ENCODE measurements around the gene CCDC78. TPM values are rescaled to one million over a fixed set of nuclear protein-coding genes. Genes with fewer than 3 reads are reported as not detected.

Gene CCDC78
- total and polyA plus RNA-seq, 12 donors, result 0.21 to 1.7 (median 0.55) TPM; not detected in 1

DNA sequence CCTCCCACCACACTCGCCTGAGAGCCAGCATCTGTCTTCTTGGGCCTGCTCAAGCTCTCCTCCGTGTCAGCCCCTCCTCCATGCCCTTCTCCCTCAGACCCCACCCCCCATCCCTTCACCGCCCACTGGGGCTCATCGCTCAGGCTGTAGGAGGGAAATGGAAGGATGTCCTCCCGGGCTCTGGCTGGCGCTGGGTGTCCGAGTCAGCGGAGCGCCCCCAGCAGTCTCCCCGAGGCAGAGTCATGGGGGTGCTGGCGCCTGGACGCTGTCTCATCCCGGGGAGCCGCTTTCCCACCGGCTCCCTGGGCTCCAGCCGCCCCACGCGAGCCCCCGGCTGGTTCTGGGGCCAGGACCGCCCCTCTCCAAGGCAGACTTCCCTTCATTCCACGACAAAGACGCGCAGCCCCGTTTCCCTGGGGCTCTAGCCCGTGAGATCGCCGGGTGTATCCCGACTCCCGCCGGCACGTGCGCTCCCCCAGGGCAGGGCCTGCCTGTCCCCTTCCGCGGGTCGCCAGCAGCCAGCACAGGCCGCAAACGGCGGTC, 5.7 kb downstream of the CCDC78 start:
- TF ChIP-seq, protein P1, sequence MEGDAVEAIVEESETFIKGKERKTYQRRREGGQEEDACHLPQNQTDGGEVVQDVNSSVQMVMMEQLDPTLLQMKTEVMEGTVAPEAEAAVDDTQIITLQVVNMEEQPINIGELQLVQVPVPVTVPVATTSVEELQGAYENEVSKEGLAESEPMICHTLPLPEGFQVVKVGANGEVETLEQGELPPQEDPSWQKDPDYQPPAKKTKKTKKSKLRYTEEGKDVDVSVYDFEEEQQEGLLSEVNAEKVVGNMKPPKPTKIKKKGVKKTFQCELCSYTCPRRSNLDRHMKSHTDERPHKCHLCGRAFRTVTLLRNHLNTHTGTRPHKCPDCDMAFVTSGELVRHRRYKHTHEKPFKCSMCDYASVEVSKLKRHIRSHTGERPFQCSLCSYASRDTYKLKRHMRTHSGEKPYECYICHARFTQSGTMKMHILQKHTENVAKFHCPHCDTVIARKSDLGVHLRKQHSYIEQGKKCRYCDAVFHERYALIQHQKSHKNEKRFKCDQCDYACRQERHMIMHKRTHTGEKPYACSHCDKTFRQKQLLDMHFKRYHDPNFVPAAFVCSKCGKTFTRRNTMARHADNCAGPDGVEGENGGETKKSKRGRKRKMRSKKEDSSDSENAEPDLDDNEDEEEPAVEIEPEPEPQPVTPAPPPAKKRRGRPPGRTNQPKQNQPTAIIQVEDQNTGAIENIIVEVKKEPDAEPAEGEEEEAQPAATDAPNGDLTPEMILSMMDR (IDR thresholded peaks at IDR 0.05), result peak in 3 of 9 donors; percentile 14 to 31 (median 29)
- DNase-seq, result peak in 1 of 2 donors; percentile 66
- peaks cover 0 to 15% (median 0%) of the 10 kb centered on the region in 7 donors for H3K27me3 ChIP-seq
- no peaks in the 10 kb centered on the region for H3K9me3 ChIP-seq
- H3K27ac ChIP-seq, result peak overlapping the region; percentile 44 to 97 (median 94)
- intact Hi-C loops (cut with DNase I), result loop anchor here in 1 of 10 donors (2.0 kb wide), 1 partner anchor 40 kb away; the partner anchor contains the start of gene STUB1
- H3K4me3 ChIP-seq, result peak overlapping the region; percentile 64 to 99 (median 84)
- WGBS, 2 donors, result 0% methylated on average over 38 of the region's 38 CpGs
- peaks cover 0 to 7% (median 0%) of the 10 kb centered on the region in 9 donors for H3K36me3 ChIP-seq
- H3K4me1 ChIP-seq, result peaks cover 18 to 52% (median 38%) of the 10 kb centered on the region in 9 donors
- peak; percentile 49 to 79 (median 62) for ATAC-seq

DNA sequence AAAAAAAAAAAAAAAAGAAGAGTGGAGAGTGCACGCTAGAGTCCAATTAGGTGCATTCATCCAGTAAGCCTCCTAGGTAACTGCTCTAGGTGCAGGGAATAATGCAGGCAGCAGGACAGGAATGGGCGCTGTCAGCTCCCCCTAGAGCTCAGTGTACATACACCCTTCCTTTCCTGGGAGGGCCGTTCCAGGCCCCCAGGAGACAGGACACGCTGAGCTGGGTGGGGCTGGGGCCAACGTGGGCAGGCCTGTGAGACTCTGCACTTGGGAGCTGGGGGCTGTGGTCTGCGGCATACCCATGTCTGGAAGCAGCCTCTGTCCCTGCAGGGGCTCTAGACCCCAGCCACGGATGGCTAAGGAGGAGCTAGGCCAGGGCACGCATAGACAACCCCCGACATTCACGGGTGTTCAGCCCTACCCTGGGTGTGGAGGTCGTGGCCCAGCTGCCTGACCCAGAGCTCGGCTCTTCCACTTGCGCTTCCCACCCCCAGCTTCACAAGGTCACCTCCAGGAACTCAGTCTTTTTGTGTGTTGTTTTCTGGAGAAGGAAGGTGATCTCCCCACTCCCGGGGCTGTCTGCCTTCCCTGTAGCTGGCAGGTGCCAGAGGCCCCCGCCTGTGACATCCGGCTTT, 6.3 kb downstream of the CCDC78 start:
- intact Hi-C loops (cut with DNase I), result loop anchor here in 3 of 10 donors (2.0 to 10.0 kb wide), 2 partner anchors 39 to 335 kb away; partner anchors contain the start of gene STUB1 (in 1 of the 3)
- TF ChIP-seq, protein P1 (IDR thresholded peaks at IDR 0.05), result peak in 1 of 9 donors; percentile 14
- no peak for DNase-seq
- Histone ChIP-seq H3K27me3 (peaks cover 0 to 19% (median 0%) of the 10 kb centered on the region in 7 donors), H3K9me3 (no peaks in the 10 kb centered on the region), H3K4me1 (peaks cover 18 to 52% (median 38%) of the 10 kb centered on the region in 9 donors), H3K27ac (peak overlapping the region; percentile 44 to 97 (median 94)), H3K36me3 (peaks cover 0 to 7% (median 0%) of the 10 kb centered on the region in 9 donors), H3K4me3 (peak overlapping the region; percentile 64 to 99 (median 84))
- WGBS, 2 donors, result 6 to 7% methylated on average over 16 of the region's 16 CpGs
- ATAC-seq, result peak in 3 of 8 donors; percentile 10 to 22 (median 16)

DNA sequence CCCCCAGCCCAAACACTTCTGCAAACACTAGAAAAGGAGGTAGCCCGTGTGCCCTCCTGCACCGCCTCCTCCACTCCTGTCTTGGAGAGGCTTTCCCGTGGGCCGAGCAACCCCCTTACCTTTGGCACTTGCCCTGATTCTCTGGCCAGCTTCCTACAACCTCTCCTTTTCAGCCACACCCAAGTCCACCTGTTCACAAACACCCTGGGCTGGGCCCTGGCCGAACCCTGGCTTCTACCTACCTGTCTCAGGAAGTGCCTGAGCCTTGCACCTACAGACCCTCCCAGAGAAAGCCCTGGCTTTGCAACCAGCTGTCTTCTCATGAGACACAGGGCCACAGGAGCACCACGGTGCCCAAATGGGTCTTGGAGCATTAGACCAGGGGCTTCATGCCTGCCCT, 7.3 kb downstream of the CCDC78 start:
- intact Hi-C loops (cut with DNase I), result loop anchor here in 2 of 10 donors (10.0 kb wide), 1 partner anchor 336 kb away; no protein-coding TSS in a partner anchor
- TF ChIP-seq, protein P1 (IDR thresholded peaks at IDR 0.05), result no peak
- Histone ChIP-seq H3K36me3 (peaks cover 0 to 7% (median 0%) of the 10 kb centered on the region in 9 donors), H3K4me1 (peaks cover 24 to 58% (median 47%) of the 10 kb centered on the region in 9 donors), H3K4me3 (no peak overlapping the region), H3K27ac (no peak overlapping the region), H3K9me3 (no peaks in the 10 kb centered on the region), H3K27me3 (peaks cover 0 to 28% (median 0%) of the 10 kb centered on the region in 7 donors)
- no peak for ATAC-seq
- DNase-seq, result no peak
- WGBS, 2 donors, result 87 to 91% methylated on average over 6 of the region's 6 CpGs

DNA sequence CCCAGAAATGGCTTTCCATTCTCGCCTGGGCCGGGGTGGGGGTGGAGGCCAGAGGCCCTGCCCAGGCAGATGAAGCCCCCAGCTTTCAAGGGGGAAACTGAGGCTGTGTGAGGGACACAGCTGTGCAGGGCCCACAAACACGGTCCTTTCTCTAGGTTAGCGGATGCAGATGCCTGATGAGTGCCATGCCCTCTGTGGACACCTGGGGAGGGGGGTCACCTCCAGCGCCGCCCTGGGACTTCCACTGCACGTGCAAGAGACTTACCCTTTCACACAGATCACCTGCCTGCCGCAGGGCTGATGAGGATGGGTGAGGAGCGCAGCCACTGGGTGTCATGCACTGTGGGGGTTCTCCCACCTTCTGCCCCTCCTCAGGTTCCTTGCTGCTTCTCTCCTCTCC, 7.9 kb downstream of the CCDC78 start:
- 92 to 95% methylated on average over 9 of the region's 9 CpGs for WGBS, 2 donors
- DNase-seq, result no peak
- Histone ChIP-seq H3K4me1 (peaks cover 24 to 58% (median 47%) of the 10 kb centered on the region in 9 donors), H3K9me3 (no peaks in the 10 kb centered on the region), H3K27me3 (peaks cover 0 to 28% (median 0%) of the 10 kb centered on the region in 7 donors), H3K27ac (no peak overlapping the region), H3K4me3 (no peak overlapping the region), H3K36me3 (peaks cover 0 to 7% (median 0%) of the 10 kb centered on the region in 9 donors)
- intact Hi-C loops (cut with DNase I), result loop anchor here in 2 of 10 donors (10.0 kb wide), 1 partner anchor 336 kb away; no protein-coding TSS in a partner anchor
- no peak for ATAC-seq
- TF ChIP-seq, protein P1 (IDR thresholded peaks at IDR 0.05), result no peak

All from heart right ventricle (tissue), 16 donors.